Loucy (cell line): Measurements from ENCODE around the gene NDST3.

Source experiments
- CTCF ChIP-seq: fragments of 200-600 bp; sonication (generic); conservative IDR thresholded peaks from 2 replicates; pipeline ENCODE4 v1.5.1; 2014; ENCODE audit warnings: mild to moderate bottlenecking, antibody characterized with exemption, low read length
- EZH2phosphoT487 ChIP-seq: fragments of 200-600 bp; IDR thresholded peaks from 2 replicates; pipeline ENCODE4 v1.6.1; 2018; ENCODE audit warnings: antibody characterized with exemption, mild to moderate bottlenecking, moderate library complexity, borderline replicate concordance

- TF ChIP-seq CTCF (no peak), EZH2phosphoT487 (no peak)
Observed at GRCh38 chr4:118307643-118308042, 273.4 kb downstream of the NDST3 start.
